Activated CD4-positive, alpha-beta memory T cell treated with anti-CD3 and anti-CD28 coated beads for 36 hours (primary cell): Measurements from ENCODE around the gene SUN2. TPM values are rescaled to one million over a fixed set of nuclear protein-coding genes. Genes with fewer than 3 reads are reported as not detected.

Experiments used
- CTCF ChIA-PET: fragments of 350-600 bp; sonication (Branson Sonifier 250); formaldehyde crosslinking; loops from one replicate; lab custom pipeline; 2021; ENCODE audit warnings: antibody characterized with exemption, inconsistent platforms; lab: Charles Lee
- POLR2A ChIA-PET: fragments of 350-600 bp; sonication (Branson Sonifier 250); formaldehyde crosslinking; loops from one replicate; lab custom pipeline; 2021; ENCODE audit warnings: antibody characterized with exemption; lab: Charles Lee
- DNase-seq: peaks from one replicate; pipeline ENCODE4 v3.0.0-alpha.2; 2020
- H3K27ac Mint-ChIP-seq: one replicate; pipeline ENCODE4 v1.8.0; 2021; ENCODE audit warnings: mixed read lengths
- H3K27me3 Mint-ChIP-seq: one replicate; pipeline ENCODE4 v1.8.0; 2021; ENCODE audit warnings: mixed read lengths
- H3K36me3 Mint-ChIP-seq: one replicate; pipeline ENCODE4 v1.8.0; 2021; ENCODE audit warnings: mixed read lengths
- H3K4me1 Mint-ChIP-seq: one replicate; pipeline ENCODE4 v1.8.0; 2021; ENCODE audit warnings: low read depth, mixed read lengths
- H3K4me3 Mint-ChIP-seq: one replicate; pipeline ENCODE4 v1.8.0; 2021; ENCODE audit warnings: mild to moderate bottlenecking, mixed read lengths
- H3K9me3 Mint-ChIP-seq: one replicate; pipeline ENCODE4 v1.8.0; 2021; ENCODE audit warnings: mixed read lengths
- intact Hi-C: fragments of 100-400 bp; cut with micrococcal nuclease; formaldehyde crosslinking; loops from one replicate; pipeline ENCODE4 v1.15.1; 2023
- total RNA-seq, 2 experiments: library from RNA; stranded (reverse); gene quantifications; one replicate each; pipeline ENCODE4 v1.2.3, GENCODE V29; 2021

Gene SUN2
- total RNA-seq, 2 experiments from 2014 or later: 159 to 168 TPM

DNA sequence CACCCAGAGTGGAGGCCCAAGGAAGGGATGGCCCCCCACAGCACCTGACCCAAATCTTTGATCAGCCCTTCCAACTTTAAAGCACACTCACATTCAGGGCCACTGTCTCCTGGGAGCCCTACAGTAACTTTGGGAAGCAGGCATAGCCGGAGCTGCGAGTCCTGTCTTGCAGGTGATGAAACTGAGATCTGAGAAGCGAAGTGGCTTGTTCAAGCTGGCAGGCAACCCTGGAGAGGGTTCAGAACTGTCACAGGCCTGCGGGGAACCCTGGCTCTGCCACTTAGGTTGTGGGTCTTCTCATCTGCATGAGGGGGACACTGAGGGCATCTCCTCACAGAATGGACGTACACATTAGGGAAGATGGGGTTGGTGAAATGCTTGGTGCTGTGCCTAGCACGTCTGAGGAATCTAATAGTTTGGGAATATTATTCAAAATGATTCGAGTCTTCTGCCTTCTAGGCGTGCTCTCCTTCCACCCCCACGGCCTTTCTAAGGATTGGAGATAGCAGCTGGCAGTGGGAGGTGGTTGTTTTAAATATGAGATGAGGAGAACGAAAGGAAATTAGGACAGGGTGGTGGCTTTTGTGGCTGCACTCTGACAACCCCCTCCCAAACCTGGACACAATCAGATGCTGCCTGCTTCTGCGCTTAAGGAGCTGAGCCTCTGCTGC is 18.8 kb upstream of the SUN2 start:
- Mint-ChIP-seq H3K36me3 (no peaks in the 10 kb centered on the region), H3K4me1 (peaks cover 3% of the 10 kb centered on the region), H3K27ac (no peak overlapping the region), H3K9me3 (no peaks in the 10 kb centered on the region), H3K27me3 (no peaks in the 10 kb centered on the region), H3K4me3 (no peak overlapping the region)
- ChIA-PET POLR2A (no interaction called here), CTCF (interaction anchor here (1.7 kb wide), 1 partner anchor 9 kb away, joined by 5 read pairs; no protein-coding TSS in a partner anchor)
- intact Hi-C loops: no loop called here
- no peak for DNase-seq

DNA sequence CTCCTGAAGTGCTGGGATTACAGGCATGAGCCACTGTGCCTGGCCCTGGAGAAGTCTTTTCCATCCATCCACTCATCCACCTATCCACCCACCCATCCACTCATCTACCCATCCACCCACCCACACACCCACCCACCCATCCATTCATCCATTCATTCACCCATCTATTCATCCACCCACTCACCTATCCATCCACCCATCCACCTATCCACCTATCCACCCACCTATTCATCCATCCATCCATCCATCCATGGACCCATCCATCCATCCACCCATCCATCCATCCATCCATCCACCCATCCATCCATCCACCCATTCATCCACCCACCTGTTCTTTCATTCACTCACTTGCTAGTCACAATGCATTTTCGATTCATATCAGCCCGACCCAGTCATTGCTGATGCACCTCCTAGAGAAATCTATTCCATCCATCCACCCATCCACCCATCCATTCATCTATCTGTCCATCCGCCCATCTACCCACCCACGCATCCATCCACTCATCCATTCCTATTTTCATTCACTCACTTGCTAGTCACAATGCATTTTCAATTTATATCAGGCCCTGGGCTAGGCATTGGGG is 17.7 kb upstream of the SUN2 start:
- peaks cover 3% of the 10 kb centered on the region for H3K4me1 Mint-ChIP-seq
- H3K27ac Mint-ChIP-seq: no peak overlapping the region
- no peak overlapping the region for H3K4me3 Mint-ChIP-seq
- intact Hi-C loops: no loop called here
- POLR2A ChIA-PET: no interaction called here
- DNase-seq: no peak
- CTCF ChIA-PET: no interaction called here
- H3K9me3 Mint-ChIP-seq: no peaks in the 10 kb centered on the region
- no peaks in the 10 kb centered on the region for H3K27me3 Mint-ChIP-seq
- no peaks in the 10 kb centered on the region for H3K36me3 Mint-ChIP-seq

GRCh38 chr22:38772623-38772873 is 16.8 kb upstream of the SUN2 start:
- H3K36me3 Mint-ChIP-seq: no peaks in the 10 kb centered on the region
- no peaks in the 10 kb centered on the region for H3K27me3 Mint-ChIP-seq
- H3K9me3 Mint-ChIP-seq: no peaks in the 10 kb centered on the region
- no peak overlapping the region for H3K27ac Mint-ChIP-seq
- intact Hi-C loops: no loop called here
- no peak for DNase-seq
- no peak overlapping the region for H3K4me3 Mint-ChIP-seq
- CTCF ChIA-PET: no interaction called here
- H3K4me1 Mint-ChIP-seq: peaks cover 3% of the 10 kb centered on the region
- POLR2A ChIA-PET: no interaction called here

DNA sequence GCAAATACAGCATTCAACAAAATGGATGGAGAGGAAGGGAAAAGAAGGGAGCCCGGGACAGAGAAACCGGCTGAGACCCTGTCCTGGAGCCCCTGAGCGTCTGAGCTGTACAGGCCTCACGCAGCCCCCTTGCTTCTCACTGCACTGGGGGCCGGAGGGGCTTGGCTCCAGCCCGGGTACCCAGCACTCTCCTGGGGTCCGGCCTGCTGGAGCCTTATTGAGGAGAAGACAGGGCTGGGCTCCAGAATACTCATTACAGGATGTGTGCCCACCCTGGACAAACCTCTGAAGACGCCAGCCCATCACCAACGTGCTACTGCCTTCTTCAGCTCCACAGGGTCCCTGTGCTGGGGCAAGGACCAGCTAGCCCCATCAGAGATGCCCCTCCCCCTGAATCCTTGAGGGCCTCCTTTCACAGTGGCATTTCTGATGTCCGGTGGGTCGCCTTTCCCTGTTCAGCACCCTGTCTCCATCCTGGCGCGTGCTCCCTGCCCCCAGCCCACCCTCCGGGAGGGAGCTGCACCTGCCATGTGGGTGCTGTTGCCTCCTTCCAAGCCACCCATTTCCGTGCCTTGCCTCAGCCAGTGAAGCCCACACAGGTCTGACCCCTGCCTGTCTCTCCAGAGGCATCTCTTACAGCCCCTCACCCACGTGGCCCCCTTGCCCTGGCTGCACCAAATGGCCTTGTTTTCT is 14.6 kb upstream of the SUN2 start:
- H3K4me3 Mint-ChIP-seq: no peak overlapping the region
- CTCF ChIA-PET: interaction anchor here (0.7 to 4.8 kb wide), 6 partner anchors 13 to 100 kb away, joined by 3 to 51 read pairs (median 18); partner anchors contain the start of gene SUN2
- DNase-seq: no peak
- H3K4me1 Mint-ChIP-seq: peaks cover 3% of the 10 kb centered on the region
- no peaks in the 10 kb centered on the region for H3K27me3 Mint-ChIP-seq
- POLR2A ChIA-PET: interaction anchor here (1.3 kb wide), 1 partner anchor 14 kb away, joined by 5 read pairs; no protein-coding TSS in a partner anchor
- H3K27ac Mint-ChIP-seq: no peak overlapping the region
- intact Hi-C loops: no loop called here
- H3K9me3 Mint-ChIP-seq: no peaks in the 10 kb centered on the region
- no peaks in the 10 kb centered on the region for H3K36me3 Mint-ChIP-seq

GRCh38 chr22:38768036-38768435 is 12.2 kb upstream of the SUN2 start:
- ChIA-PET CTCF (interaction anchor here (0.9 to 4.8 kb wide), 12 partner anchors 10 to 235 kb away, joined by 3 to 51 read pairs (median 5); partner anchors contain the start of genes GTPBP1 and SUN2), POLR2A (no interaction called here)
- Mint-ChIP-seq H3K27ac (no peak overlapping the region), H3K36me3 (no peaks in the 10 kb centered on the region), H3K9me3 (no peaks in the 10 kb centered on the region), H3K4me3 (no peak overlapping the region), H3K4me1 (no peaks in the 10 kb centered on the region), H3K27me3 (no peaks in the 10 kb centered on the region)
- no peak for DNase-seq
- intact Hi-C loops: no loop called here

DNA sequence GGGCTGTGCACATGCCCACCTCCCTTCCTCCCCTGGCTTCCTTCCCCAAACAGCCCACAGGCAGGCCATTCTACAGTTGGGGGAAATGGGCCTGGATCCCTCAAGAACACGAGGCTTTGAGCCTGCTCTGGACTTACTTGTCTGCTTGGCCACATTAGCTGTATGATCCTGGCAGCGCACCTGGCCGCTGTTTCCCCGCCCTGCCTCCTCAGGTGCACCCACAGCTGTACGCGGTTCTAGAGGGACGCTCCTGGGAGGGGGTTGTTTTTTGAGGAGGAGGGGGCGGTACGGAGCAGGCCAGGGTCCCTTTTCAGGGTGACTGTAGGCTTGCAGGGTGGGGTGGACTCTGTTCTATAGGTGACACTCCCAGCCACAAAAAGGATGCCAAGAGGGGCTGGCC is 11.5 kb upstream of the SUN2 start:
- no peak for DNase-seq
- no peaks in the 10 kb centered on the region for H3K9me3 Mint-ChIP-seq
- H3K36me3 Mint-ChIP-seq: no peaks in the 10 kb centered on the region
- no peaks in the 10 kb centered on the region for H3K27me3 Mint-ChIP-seq
- intact Hi-C loops: no loop called here
- no peak overlapping the region for H3K27ac Mint-ChIP-seq
- POLR2A ChIA-PET: no interaction called here
- H3K4me1 Mint-ChIP-seq: no peaks in the 10 kb centered on the region
- no peak overlapping the region for H3K4me3 Mint-ChIP-seq
- CTCF ChIA-PET: interaction anchor here (0.6 to 4.8 kb wide), 7 partner anchors 10 to 255 kb away, joined by 3 to 51 read pairs (median 4); partner anchors contain the start of gene SUN2

DNA sequence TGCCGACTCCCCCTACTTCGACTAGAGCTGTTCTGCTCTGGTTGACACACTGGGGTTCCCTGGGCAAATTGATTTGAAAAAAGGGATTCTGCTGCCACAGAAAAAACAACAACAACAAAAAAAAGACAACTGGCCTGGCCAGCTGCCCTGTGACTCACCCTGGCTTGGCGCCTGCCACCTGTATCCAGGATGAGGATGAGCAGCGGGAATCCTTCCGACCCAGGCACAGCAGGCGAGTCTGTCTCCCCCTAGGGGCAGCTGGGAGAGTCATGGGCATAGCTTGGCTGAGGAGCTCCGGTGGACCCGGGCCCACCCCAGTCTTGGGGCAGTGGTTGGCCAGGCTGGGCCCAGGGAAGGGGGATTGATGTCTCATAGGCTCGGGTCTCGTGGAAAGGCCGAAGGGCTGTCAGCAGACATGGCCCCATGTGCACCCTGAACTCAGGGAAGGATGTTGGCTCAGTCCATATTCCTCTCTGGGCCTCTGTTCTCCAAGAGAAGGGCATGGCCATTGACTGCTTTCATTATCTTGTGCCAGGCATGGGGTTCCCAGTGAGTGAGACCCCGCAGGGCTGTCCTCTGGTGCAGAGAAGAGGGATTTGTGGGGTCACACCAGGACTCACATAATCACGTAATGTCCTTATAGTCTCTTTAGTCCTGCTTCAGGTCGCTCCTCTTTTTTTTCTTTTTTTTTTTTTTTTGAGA is 10.4 kb upstream of the SUN2 start:
- Mint-ChIP-seq H3K4me3 (no peak overlapping the region), H3K27ac (no peak overlapping the region), H3K4me1 (no peaks in the 10 kb centered on the region), H3K27me3 (no peaks in the 10 kb centered on the region), H3K36me3 (no peaks in the 10 kb centered on the region), H3K9me3 (no peaks in the 10 kb centered on the region)
- ChIA-PET CTCF (interaction anchor here (0.6 to 4.8 kb wide), 23 partner anchors 9 to 360 kb away, joined by 3 to 51 read pairs (median 4); partner anchors contain the start of gene SUN2), POLR2A (interaction anchor here (1.2 kb wide), 1 partner anchor 53 kb away, joined by 3 read pairs; no protein-coding TSS in a partner anchor)
- intact Hi-C loops: no loop called here
- peak; percentile 55 for DNase-seq

DNA sequence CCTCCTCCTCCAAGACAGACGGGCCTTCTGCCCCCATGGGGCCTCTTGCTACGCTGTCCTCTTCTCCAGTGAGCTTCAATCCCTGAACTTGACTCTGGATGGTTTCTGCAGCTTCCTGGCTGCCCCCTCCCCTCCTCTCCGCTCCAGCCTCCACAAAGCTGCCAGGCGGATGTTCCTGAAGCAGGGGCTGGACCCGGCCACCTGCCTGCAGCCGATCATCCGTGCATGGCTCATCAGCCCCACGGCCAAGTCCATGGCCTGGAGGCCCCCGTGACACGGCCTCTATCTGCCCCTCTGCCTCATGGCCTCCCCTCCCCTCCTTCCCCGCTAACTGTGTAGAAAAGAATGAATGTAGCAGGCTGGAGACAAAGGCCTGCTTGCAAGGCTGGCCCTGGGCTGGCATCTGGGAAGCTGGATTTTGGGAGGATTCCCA is 6.8 kb upstream of the SUN2 start:
- no peak overlapping the region for H3K27ac Mint-ChIP-seq
- CTCF ChIA-PET: no interaction called here
- POLR2A ChIA-PET: no interaction called here

GRCh38 chr22:38761202-38762162 is 5.7 kb upstream of the SUN2 start:
- POLR2A ChIA-PET: no interaction called here
- H3K4me1 Mint-ChIP-seq: peaks cover 27% of the 10 kb centered on the region
- no peak overlapping the region for H3K4me3 Mint-ChIP-seq
- intact Hi-C loops: no loop called here
- no peaks in the 10 kb centered on the region for H3K9me3 Mint-ChIP-seq
- CTCF ChIA-PET: no interaction called here
- DNase-seq: no peak
- H3K36me3 Mint-ChIP-seq: no peaks in the 10 kb centered on the region
- H3K27ac Mint-ChIP-seq: no peak overlapping the region
- H3K27me3 Mint-ChIP-seq: no peaks in the 10 kb centered on the region

More for the DNA sequence above, 6.8 kb upstream of the SUN2 start:
- intact Hi-C loops: no loop called here
- no peaks in the 10 kb centered on the region for H3K27me3 Mint-ChIP-seq
- no peaks in the 10 kb centered on the region for H3K9me3 Mint-ChIP-seq
- H3K36me3 Mint-ChIP-seq: no peaks in the 10 kb centered on the region
- peaks cover 16% of the 10 kb centered on the region for H3K4me1 Mint-ChIP-seq
- no peak for DNase-seq
- no peak overlapping the region for H3K4me3 Mint-ChIP-seq

GRCh38 chr22:38760477-38761201 is 4.8 kb upstream of the SUN2 start:
- H3K36me3 Mint-ChIP-seq: no peaks in the 10 kb centered on the region
- no peak overlapping the region for H3K27ac Mint-ChIP-seq
- peaks cover 28% of the 10 kb centered on the region for H3K4me1 Mint-ChIP-seq
- no peak for DNase-seq
- intact Hi-C loops: no loop called here
- H3K9me3 Mint-ChIP-seq: no peaks in the 10 kb centered on the region
- ChIA-PET CTCF (no interaction called here), POLR2A (no interaction called here)
- no peak overlapping the region for H3K4me3 Mint-ChIP-seq
- H3K27me3 Mint-ChIP-seq: no peaks in the 10 kb centered on the region
